GM18498 (cell line): ENCODE measurements around the gene MYO1D.
A peak's percentile ranks its signal among the peaks of the same experiment; 100 is the strongest.
"Not testable (repeated sequence)": the region's sequence is repeated elsewhere in the genome, so short reads cannot be mapped to it uniquely, and the experiment has no call there.

Source experiments
- ATAC-seq: cut with Tn5 transposase; IDR thresholded peaks from one replicate; pipeline ENCODE4 v1.9.1; 2021; ENCODE audit warnings: mild to moderate bottlenecking, moderate library complexity; ENCODE audit not compliant: unreplicated experiment

Gene MYO1D

DNA sequence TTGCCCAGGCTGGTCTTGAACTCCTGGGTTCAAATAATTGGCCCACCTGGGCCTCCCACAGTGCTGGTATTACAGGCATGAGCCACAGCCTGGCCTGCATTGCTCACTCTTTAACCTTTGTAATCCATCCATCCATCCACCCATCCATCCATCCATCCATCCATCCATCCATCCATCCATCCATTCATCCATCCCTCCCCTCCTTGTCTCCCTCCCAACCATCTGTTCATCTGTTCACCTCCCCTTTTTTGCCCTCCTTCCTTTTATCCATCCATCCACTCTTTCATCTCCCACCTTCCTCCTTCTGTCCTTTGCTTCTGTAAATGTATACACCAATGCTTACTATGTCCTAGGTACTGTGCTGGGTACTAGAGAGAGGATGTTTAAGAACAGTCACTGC lies 324.6 kb downstream of the MYO1D start:
- ATAC-seq = no peak

GRCh38 chr17:32551186-32551955 lies 325.6 kb downstream of the MYO1D start:
- peak; percentile 66 for ATAC-seq

DNA sequence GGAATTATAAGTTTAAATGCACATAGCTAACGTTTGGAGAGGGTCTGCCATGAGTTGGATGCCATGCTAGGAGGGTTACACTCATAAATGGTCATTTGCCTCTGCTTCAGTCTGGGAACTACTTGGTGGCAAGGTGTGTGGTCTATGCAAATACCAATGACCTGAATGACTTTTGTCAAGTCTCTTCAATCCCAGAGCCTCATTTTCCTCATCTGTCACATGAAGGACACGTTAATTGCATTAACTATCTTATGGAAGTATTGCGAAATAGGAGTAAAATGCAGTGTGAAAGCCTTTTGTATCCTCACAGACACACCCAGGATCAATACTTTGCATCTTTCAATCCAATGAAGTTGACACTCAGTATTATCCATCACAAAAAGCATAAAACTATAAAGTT lies 327.4 kb downstream of the MYO1D start:
- ATAC-seq = no peak

DNA sequence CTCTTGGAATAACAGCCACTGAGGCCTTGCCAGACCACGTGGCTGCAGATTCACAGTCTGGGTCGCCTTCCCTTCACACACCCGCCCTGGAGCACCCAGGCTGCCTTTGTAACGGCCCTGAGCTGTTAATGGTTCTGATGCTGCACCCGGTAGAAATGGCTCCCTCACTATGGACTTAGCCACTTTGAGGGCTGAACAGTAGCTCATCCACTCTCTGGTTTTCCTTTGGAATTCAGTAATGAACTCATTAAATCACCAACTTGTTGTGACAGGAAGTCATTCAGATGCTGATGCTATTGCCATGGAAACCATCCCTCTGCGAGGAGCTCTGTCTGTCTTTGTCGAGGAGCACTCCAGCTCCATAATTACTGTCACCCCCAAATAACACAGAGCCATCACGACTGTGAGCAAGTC lies 330.9 kb downstream of the MYO1D start:
- no peak for ATAC-seq

DNA sequence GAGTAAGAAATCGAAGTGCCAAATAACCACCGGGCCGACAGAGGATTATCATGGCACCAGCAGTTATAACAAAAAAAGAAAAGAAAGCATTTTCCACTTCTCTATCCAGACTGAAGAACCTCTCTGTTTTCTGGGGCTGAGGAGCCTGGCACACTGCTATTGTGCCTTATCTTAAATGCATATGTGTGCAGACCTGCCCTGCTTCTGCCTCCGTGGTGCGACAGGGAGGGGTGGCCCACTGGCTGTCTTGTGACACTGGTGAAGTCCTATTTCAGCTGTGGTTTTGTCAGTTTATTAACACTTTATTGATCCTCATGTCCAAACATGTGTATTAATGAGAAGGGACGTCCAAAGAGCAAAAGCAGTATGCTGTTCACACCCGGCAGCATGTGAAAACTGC lies 334.7 kb downstream of the MYO1D start:
- no peak for ATAC-seq

DNA sequence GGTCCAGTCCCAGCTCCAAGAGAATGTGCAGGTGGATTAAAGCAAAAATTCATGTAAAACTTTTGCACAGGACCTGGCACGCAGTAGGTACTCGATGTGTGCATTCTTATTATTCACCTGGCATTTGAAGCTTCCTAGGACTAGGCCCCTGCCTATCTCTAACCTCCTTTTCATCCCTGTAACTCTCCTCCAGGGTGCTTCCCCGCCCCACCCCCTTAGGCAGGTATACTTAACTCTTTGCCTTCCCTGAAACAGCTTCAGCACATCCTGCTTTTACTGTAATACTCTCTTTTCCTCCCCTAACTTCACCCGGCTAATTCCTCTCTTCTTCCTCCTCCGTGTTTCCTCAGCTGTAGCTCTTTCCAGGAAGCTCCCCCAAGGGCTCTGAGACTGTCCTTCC lies 335.3 kb downstream of the MYO1D start:
- no peak for ATAC-seq

DNA sequence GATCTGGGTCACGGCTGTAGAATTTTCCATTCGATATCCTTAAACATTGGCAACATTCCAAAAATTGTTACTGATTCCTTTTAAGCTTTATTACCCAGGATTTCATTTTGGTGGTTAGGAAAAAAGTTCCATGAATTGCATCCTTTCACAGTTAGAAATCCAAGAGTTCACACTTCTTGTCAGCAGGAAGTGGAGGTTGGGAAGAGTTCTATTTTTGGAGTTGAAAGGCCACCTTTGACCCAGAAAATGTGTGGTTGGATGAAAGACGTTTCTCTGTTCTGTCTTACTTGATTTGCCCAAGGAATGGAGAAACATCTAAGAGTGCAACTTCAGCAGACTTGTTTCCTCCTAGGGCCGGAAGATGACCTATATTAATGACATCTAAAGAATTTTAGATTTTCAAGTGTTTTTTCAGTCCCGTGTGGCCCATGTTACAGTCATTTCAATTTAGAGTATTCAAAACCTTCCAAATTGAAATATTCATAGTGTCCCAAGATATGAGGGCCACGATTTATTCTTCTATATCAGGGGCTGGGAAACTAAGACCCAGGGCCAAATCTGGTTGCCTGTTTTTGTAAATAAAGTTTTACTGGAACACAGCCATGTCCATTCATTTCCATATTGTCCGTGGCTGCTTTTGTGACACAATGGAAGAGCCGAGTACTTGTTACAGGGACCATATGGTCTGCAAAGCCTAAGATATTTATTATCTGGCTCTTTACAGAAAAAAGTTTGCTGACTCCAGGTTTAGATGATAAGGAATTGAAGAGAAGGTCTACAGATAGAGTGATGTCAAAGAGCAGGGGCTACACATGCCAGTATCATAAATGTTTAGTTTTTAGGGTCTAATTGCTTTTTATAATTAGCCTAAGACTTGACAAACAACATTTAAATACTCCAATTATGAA lies 339.9 kb downstream of the MYO1D start:
- ATAC-seq = no peak

GRCh38 chr17:32533296-32533695 lies 343.6 kb downstream of the MYO1D start:
- ATAC-seq = no peak

- ATAC-seq = no peak
Observed at GRCh38 chr17:32529604-32530003, 347.3 kb downstream of the MYO1D start.

DNA sequence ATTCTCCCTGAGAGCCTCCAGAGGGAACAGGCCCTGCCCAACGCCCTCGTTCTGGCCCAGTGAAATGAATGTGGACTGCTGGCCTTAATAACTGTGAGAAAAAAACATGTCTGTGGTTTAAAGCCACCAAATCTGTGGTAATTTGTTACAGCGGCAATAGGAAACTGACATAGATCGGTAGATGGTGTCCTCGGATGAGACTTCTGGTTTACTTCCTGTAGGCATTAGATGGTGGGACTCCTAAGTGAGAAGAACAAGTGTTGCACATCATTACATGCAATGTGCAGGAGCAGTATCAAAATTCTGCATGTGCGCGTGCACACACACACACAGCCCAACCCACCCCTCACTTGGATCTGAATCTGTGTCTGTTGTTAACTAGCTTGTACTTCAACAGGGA lies 348.1 kb downstream of the MYO1D start:
- no peak for ATAC-seq

GRCh38 chr17:32527146-32527545 lies 349.8 kb downstream of the MYO1D start:
- no peak for ATAC-seq

- ATAC-seq = no peak
Observed at GRCh38 chr17:32525122-32525521, 351.8 kb downstream of the MYO1D start.

DNA sequence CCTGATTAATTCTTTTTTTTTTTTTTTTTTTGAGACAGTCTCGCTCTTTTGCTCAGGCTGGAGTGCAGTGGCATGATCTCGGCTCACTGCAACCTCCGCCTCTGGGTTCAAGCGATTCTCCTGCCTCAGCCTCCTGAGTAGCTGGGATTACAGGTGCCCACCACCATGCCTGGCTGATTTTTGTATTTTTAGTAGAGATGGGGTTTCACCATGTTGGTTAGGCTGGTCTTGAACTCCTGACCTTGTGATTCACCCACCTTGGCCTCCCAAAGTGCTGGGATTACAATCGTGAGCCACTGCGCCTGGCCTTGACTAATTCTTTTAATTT lies 352.4 kb downstream of the MYO1D start:
- not testable (repeated sequence) for ATAC-seq

DNA sequence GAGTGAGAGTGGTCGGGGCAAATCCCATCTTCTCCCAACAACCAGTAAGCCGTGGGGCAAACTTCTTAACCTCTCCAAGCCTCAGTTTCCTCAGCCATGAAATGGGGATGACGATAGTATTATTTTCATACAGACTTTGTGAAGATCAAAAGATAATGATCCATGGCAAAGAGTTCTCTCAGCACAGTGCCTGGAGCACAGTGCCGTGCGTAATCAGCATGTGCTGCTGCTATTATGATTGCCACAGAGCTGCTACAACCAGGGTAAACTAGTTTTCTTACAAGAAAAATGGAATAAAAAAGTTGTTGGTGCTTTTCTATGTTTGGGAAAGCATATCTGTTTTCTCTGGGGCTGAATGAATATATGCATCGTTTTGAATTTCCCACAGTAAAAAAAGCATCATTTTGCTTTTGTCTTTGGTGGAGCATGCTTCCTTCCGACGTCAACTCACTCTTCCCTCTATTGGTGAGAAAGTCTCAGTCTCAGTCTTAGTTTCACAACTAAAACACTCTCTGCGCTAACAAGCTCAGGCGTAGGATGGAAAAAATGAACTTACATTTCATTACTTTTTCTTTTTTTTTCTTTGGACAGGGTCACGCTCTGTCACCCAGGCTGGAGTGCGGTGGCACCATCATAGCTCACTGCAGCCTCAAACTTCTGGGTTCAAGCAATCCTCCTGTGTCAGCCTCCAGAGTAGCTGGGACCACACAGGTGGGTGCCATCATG lies 352.9 kb downstream of the MYO1D start:
- ATAC-seq = peak; percentile 63

DNA sequence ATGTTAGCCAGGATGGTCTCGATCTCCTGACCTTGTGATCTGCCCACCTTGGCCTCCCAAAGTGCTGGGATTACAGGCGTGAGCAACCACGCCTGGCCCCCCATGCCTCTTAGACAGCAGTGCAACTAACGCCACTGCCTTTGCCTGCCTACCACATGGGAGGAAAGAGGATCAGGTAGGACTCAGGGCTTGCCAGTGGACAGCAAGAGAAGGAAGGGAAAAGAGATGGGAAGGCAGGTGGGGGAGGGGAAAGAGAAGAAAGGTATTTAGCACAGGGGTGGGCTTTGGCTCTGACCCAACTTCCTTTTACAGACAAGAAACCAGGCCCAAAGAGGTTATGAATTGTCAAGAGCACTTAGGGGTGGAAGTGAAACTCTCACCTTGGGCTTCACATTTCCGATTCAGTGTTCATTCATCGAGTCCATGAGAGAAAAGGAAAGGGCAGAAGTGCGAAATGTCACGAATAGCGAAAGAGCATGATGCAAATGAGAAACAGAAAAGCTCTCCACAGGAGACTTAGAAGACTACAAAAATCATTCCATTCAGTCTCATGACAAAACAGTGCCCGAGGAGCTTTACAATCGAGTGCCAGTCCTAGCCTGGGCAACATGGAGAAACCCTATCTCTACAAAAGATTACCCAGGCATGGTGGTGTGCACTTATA lies 353.8 kb downstream of the MYO1D start:
- peak; percentile 57 for ATAC-seq

GRCh38 chr17:32520737-32521404 lies 356.1 kb downstream of the MYO1D start:
- ATAC-seq = no peak

- ATAC-seq = no peak
Observed at GRCh38 chr17:32520104-32520701, 356.7 kb downstream of the MYO1D start.

GRCh38 chr17:32519228-32520103 lies 357.5 kb downstream of the MYO1D start:
- no peak for ATAC-seq

- no peak for ATAC-seq
Observed at GRCh38 chr17:32518646-32519227, 358.2 kb downstream of the MYO1D start.
